Spinal cord (tissue), 10 donors: ENCODE results near the gene GJC1. TPM values are rescaled to one million over a fixed set of nuclear protein-coding genes. Genes with fewer than 3 reads are reported as not detected.
"Not testable (repeated sequence)": the region's sequence is repeated elsewhere in the genome, so short reads cannot be mapped to it uniquely, and the experiment has no call there.

ENCODE experiments used
- DNase-seq, 6 donors: peaks; one replicate each; pipeline versions ENCODE4 v3.0.0 to v3.0.0-alpha.2; 2013 to 2015; ENCODE audit warnings: low spot score in 6 of 6, low read depth in 4 of 6
- H3K27ac ChIP-seq: one replicate; pipeline ENCODE4 v1.5.1; 2013; ENCODE audit warnings: low read depth, low read length, control low read depth
- H3K27me3 ChIP-seq: one replicate; pipeline ENCODE4 v1.6.1; 2013; ENCODE audit warnings: low read length; ENCODE audit not compliant: control insufficient read depth, insufficient read depth
- H3K36me3 ChIP-seq: one replicate; pipeline ENCODE4 v1.6.1; 2013; ENCODE audit warnings: low read length; ENCODE audit not compliant: control insufficient read depth, insufficient read depth
- H3K4me1 ChIP-seq: one replicate; pipeline ENCODE4 v1.6.1; 2013; ENCODE audit warnings: low read length; ENCODE audit not compliant: control insufficient read depth, insufficient read depth
- H3K4me3 ChIP-seq: one replicate; pipeline ENCODE4 v1.5.1; 2013; ENCODE audit warnings: low read depth, low read length, control low read depth
- H3K9me3 ChIP-seq: one replicate; pipeline ENCODE4 v1.6.1; 2013; ENCODE audit warnings: low read length; ENCODE audit not compliant: control insufficient read depth, insufficient read depth
- WGBS: methylation state at CpG from one replicate; pipeline ENCODE4 v1.1.5; 2013; ENCODE audit warnings: missing lambda C conversion rate; ENCODE audit not compliant: insufficient coverage; 5-methylcytosine and 5-hydroxymethylcytosine counted together
- polyA plus RNA-seq, 2 donors: library from polyadenylated mRNA; unstranded; fragments of 120-200 nt; gene quantifications; one replicate each; pipeline ENCODE4 v1.2.1, GENCODE V29; 2013; ENCODE audit not compliant: insufficient read length in 2 of 2
- total RNA-seq, 2 donors: library from RNA; depleted of rRNA in 1 of 2; stranded (reverse); fragments of 120-200 nt in 1 of 2; fragments of >200 nt in 1 of 2; gene quantifications; one replicate each; pipeline versions ENCODE4 v1.2.3 to v1.2.4, GENCODE V29; 2013 to 2014
- donor health status: healthy.

GJC1 gene
- total and polyA plus RNA-seq, 4 donors = 17.9 to 24.3 (median 20.0) TPM

- H3K4me3 ChIP-seq = peak overlapping the region; percentile 52
- WGBS = under 1% methylated on average over 55 of the region's 58 CpGs
- peak overlapping the region; percentile 50 for H3K27ac ChIP-seq
- H3K27me3 ChIP-seq = peaks cover 8% of the 10 kb centered on the region
- H3K36me3 ChIP-seq = no peaks in the 10 kb centered on the region
- H3K4me1 ChIP-seq = peaks cover 9% of the 10 kb centered on the region
- H3K9me3 ChIP-seq = no peaks in the 10 kb centered on the region
- peak in 2 of 6 donors; percentile 9 to 46 for DNase-seq
Observed at GRCh38 chr17:44830359-44831288, 537 bp upstream of the GJC1 start.

- peak overlapping the region; percentile 73 for H3K4me3 ChIP-seq
- H3K4me1 ChIP-seq = peaks cover 9% of the 10 kb centered on the region
- no peaks in the 10 kb centered on the region for H3K9me3 ChIP-seq
- 0% methylated on average over 20 of the region's 21 CpGs for WGBS
- peaks cover 8% of the 10 kb centered on the region for H3K27me3 ChIP-seq
- peak overlapping the region; percentile 69 for H3K27ac ChIP-seq
- no peaks in the 10 kb centered on the region for H3K36me3 ChIP-seq
- peak in 2 of 6 donors; percentile 12 to 31 for DNase-seq
Observed at GRCh38 chr17:44828919-44829522, 1.1 kb downstream of the GJC1 start.

GRCh38 chr17:44827863-44828262, 2.2 kb downstream of the GJC1 start:
- DNase-seq = no peak
- Histone ChIP-seq H3K36me3 (no peaks in the 10 kb centered on the region), H3K27me3 (peaks cover 8% of the 10 kb centered on the region), H3K27ac (no peak overlapping the region), H3K9me3 (no peaks in the 10 kb centered on the region), H3K4me3 (peak overlapping the region; percentile 73), H3K4me1 (peaks cover 9% of the 10 kb centered on the region)
- WGBS = no CpG with 5 or more reads among the region's 1 CpG

- no peak overlapping the region for H3K4me3 ChIP-seq
- H3K4me1 ChIP-seq = peaks cover 9% of the 10 kb centered on the region
- DNase-seq = no peak
- H3K9me3 ChIP-seq = no peaks in the 10 kb centered on the region
- peaks cover 8% of the 10 kb centered on the region for H3K27me3 ChIP-seq
- 92% methylated on average over 6 of the region's 15 CpGs for WGBS
- H3K36me3 ChIP-seq = no peaks in the 10 kb centered on the region
- no peak overlapping the region for H3K27ac ChIP-seq
Observed at GRCh38 chr17:44826123-44826790, 3.8 kb downstream of the GJC1 start.

GRCh38 chr17:44825236-44825635, 4.9 kb downstream of the GJC1 start:
- not testable (repeated sequence) for DNase-seq, H3K4me3 ChIP-seq, H3K9me3 ChIP-seq, H3K27ac ChIP-seq, H3K36me3 ChIP-seq, H3K4me1 ChIP-seq, H3K27me3 ChIP-seq
- 96% methylated on average over 5 of the region's 9 CpGs for WGBS

GRCh38 chr17:44820631-44821212, 9.4 kb downstream of the GJC1 start:
- Histone ChIP-seq H3K4me3 (no peak overlapping the region), H3K36me3 (no peaks in the 10 kb centered on the region), H3K27ac (peak overlapping the region; percentile 58), H3K9me3 (no peaks in the 10 kb centered on the region), H3K27me3 (no peaks in the 10 kb centered on the region), H3K4me1 (peaks cover 3% of the 10 kb centered on the region)
- 19% methylated on average over 3 of the region's 7 CpGs for WGBS
- DNase-seq = peak in 3 of 6 donors; percentile 22 to 95 (median 80)

- not testable (repeated sequence) for H3K36me3 ChIP-seq, H3K27ac ChIP-seq, H3K4me1 ChIP-seq, H3K9me3 ChIP-seq, H3K4me3 ChIP-seq, H3K27me3 ChIP-seq, DNase-seq
- 91% methylated on average over 4 of the region's 6 CpGs for WGBS
Observed at GRCh38 chr17:44818508-44818907, 11.6 kb downstream of the GJC1 start.

GRCh38 chr17:44812263-44812662, 17.8 kb downstream of the GJC1 start:
- DNase-seq = no peak
- no peaks in the 10 kb centered on the region for H3K9me3 ChIP-seq
- no peak overlapping the region for H3K4me3 ChIP-seq
- 67% methylated on average over 2 of the region's 4 CpGs for WGBS
- no peak overlapping the region for H3K27ac ChIP-seq
- H3K4me1 ChIP-seq = no peaks in the 10 kb centered on the region
- H3K27me3 ChIP-seq = no peaks in the 10 kb centered on the region
- no peaks in the 10 kb centered on the region for H3K36me3 ChIP-seq

GRCh38 chr17:44808656-44809388, 21.3 kb downstream of the GJC1 start:
- H3K4me1 ChIP-seq, H3K27ac ChIP-seq: not testable (repeated sequence)
- 100% methylated on average over 3 of the region's 9 CpGs for WGBS

More at GRCh38 chr17:44808656-44809388, 21.3 kb downstream of the GJC1 start:
- H3K4me3 ChIP-seq, DNase-seq, H3K27me3 ChIP-seq, H3K36me3 ChIP-seq, H3K9me3 ChIP-seq: not testable (repeated sequence)
